ENCODE data around the gene BRPF3.
A peak's percentile ranks its signal among the peaks of the same experiment; 100 is the strongest.

GRCh38 chr6:36169023-36170007, 27.2 kb upstream of the BRPF3 start:
- no peak for TF ChIP-seq BMI1 (IDR thresholded peaks at IDR 0.05; ENCODE audit: borderline replicate concordance)
- no peak for TF ChIP-seq POLR2AphosphoS5 (IDR thresholded peaks at IDR 0.05; ENCODE audit: low read length)
- no peak for TF ChIP-seq CEBPB (IDR thresholded peaks at IDR 0.05; ENCODE audit: borderline replicate concordance in 1 of 2, low read depth in 2 of 2, low read length in 2 of 2)
- TF ChIP-seq CTCF (IDR thresholded peaks at IDR 0.05 in 2 of 3, conservative IDR thresholded peaks at IDR 0.05 in 1 of 3; ENCODE audit: control insufficient read depth in 2 of 3, extremely low read depth in 1 of 3, insufficient read depth in 1 of 3, low read depth in 3 of 3, low read length in 3 of 3): 0 out of 6 replicates have a peak, but pooled peaks of 1 of the 3 experiments have one; percentile 4
- no peak for TF ChIP-seq NBN (IDR thresholded peaks at IDR 0.05)
- no peak for TF ChIP-seq ZBTB33 (IDR thresholded peaks at IDR 0.05)
- TF ChIP-seq CHD2 (IDR thresholded peaks at IDR 0.05; ENCODE audit: borderline replicate concordance, low read depth, low read length): no peak
- TF ChIP-seq POLR2A (IDR thresholded peaks at IDR 0.05; ENCODE audit: low read depth, low read length): no peak
- no peak for TF ChIP-seq EZH2 (IDR thresholded peaks at IDR 0.05; ENCODE audit: borderline replicate concordance, control insufficient read depth, low read depth, low read length)
- TF ChIP-seq PRDM15 (CRISPR knock-in tag; IDR thresholded peaks at IDR 0.05): no peak
- no peak for TF ChIP-seq RAD21 (IDR thresholded peaks at IDR 0.05; ENCODE audit: insufficient read depth, low read depth, low read length)

All from GM12878 (cell line).